ENCODE data around the gene ZNF407.

DNA sequence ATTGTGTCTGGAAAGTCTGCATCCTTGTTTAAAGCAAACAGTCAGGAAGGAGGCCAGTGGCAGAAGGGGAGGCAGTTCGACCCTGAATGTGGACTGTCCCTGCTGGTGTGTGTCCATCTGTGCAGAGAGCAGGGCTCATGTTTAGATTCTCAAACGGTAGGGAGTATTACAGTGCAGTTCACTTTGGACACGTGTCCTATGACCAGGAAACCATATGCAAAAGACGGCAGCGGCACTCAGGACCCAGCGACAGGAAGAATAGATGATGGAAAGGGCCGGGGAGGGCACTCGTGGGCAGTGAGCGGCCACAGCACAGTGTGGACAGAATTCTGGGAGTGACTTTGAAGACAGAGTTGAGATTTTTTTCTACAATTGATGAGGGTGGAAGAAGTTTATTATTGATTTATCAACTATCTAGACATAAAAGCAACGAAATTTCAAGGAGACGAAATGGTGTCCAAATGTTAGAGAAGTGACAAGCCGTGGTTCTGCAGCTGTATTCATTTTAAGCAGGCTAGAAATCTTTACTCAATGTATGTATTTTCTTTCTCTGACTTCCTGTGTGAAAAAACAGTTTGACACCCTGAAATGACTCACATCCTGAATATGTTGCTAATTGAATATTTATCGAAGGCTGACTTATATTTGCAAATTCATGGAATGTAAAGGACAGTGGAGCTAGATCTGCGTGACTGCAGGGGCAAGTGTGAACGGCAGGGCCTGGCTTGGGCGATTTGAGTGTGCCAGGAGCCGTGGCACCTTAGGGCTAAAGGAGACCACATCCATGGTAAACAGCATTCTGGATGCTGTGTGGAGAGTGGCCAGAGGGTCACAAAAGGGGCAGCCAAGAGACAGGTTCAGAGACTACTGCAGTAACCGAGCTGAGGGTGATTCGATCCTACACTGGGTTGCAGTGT lies 397.1 kb downstream of the ZNF407 start:
- TF ChIP-seq, protein P1, sequence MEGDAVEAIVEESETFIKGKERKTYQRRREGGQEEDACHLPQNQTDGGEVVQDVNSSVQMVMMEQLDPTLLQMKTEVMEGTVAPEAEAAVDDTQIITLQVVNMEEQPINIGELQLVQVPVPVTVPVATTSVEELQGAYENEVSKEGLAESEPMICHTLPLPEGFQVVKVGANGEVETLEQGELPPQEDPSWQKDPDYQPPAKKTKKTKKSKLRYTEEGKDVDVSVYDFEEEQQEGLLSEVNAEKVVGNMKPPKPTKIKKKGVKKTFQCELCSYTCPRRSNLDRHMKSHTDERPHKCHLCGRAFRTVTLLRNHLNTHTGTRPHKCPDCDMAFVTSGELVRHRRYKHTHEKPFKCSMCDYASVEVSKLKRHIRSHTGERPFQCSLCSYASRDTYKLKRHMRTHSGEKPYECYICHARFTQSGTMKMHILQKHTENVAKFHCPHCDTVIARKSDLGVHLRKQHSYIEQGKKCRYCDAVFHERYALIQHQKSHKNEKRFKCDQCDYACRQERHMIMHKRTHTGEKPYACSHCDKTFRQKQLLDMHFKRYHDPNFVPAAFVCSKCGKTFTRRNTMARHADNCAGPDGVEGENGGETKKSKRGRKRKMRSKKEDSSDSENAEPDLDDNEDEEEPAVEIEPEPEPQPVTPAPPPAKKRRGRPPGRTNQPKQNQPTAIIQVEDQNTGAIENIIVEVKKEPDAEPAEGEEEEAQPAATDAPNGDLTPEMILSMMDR (conservative IDR thresholded peaks at IDR 0.05 in 1 of 2, IDR thresholded peaks at IDR 0.05 in 1 of 2; ENCODE audit: extremely low read depth in 1 of 2, insufficient read depth in 1 of 2, low read depth in 1 of 2, low read length in 2 of 2), result no peak
- TF ChIP-seq EZH2 (IDR thresholded peaks at IDR 0.05; ENCODE audit: borderline replicate concordance, low read length), result no peak
